ENCODE results near the gene PRPF8.
"Not testable (repeated sequence)": the region's sequence is repeated elsewhere in the genome, so short reads cannot be mapped to it uniquely, and the experiment has no call there.

Gene PRPF8

DNA sequence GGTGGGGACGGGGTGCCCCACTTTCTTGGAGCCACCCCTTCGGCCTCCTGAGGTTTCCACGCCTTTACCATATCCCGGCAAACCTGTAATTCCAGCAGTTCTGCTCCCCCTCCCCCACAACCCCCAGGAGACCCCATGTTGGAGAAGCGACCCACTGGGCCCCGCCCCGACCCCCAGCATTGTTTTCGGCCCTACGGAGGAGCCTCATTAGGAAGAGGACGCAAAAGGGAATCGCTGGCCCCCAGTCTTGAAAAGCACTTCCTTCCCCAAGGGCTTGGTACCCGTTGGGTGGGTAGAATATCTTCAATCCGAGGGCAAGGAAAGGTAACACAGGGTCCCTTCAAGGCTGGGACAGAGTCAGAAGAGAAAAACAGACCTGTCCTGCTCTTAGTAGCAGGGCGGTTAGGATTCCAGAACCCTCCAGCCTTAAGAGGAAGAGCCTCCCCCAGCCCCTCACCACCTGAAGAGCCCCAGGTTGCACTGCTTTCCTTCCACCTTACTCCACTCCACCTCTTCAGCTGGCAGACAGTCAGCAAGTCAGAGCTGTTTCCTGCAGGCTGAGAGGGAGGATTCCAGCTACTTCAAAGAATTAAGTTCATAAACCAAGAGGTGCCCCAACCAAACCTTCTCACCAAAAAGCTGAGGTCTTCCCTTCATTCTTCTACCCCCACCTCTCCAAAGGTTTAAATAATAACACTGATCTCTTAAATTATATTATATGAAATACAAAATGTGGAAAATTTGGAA lies 26.3 kb upstream of the PRPF8 start:
- H3K4me3 ChIP-seq (ENCODE audit: low read depth, low read length), result no peak overlapping the region
- TF ChIP-seq, protein P1, sequence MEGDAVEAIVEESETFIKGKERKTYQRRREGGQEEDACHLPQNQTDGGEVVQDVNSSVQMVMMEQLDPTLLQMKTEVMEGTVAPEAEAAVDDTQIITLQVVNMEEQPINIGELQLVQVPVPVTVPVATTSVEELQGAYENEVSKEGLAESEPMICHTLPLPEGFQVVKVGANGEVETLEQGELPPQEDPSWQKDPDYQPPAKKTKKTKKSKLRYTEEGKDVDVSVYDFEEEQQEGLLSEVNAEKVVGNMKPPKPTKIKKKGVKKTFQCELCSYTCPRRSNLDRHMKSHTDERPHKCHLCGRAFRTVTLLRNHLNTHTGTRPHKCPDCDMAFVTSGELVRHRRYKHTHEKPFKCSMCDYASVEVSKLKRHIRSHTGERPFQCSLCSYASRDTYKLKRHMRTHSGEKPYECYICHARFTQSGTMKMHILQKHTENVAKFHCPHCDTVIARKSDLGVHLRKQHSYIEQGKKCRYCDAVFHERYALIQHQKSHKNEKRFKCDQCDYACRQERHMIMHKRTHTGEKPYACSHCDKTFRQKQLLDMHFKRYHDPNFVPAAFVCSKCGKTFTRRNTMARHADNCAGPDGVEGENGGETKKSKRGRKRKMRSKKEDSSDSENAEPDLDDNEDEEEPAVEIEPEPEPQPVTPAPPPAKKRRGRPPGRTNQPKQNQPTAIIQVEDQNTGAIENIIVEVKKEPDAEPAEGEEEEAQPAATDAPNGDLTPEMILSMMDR (IDR thresholded peaks at IDR 0.05; ENCODE audit: borderline replicate concordance, insufficient read depth, low read depth, low read length), result no peak

DNA sequence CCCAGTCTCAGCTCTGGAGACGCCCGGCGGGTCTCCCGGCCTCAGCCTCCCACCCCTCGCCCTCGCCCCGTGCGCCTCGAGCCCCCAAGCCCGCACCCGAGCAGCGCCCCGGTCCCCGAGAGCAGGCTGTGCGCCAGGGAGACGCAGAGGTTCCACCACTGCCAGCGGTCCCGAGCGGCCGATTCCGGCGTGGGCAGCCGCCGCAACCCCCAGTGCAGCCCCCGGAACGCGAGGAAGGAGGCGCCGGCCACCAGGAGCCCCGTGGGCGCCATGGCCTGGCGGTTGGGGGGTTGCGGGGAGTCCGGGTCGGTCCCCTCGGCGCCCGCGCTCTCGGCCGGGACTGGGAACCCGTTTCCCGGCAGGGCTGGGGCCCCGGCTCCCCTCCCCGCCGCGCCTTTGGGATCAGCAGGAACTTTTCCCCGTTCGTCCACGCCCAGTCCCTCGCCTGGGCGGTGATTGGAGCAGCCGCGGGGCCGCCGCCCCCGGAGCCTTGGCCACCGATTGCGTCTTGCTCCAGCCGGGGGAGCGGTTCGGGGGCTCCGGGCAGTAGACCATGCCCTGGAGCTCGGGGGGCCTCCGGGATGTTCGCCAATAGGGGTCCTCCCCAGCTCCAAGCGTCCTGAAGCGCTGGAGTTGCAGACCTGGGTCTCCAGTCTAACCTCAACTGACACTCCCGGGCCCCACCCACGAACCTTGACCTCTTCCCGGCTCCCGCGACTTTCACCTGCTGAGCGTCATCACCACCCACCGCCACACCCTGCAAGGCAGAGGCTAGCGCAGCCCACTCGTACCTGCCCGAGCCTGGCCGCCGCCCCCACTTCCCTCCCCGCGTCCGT lies 25.5 kb upstream of the PRPF8 start, which contains the start of gene TLCD2:
TSS of gene TLCD2 (minus strand) at position 407 of the 836 bp plus-strand sequence. CDS start at position 272, 135 bp downstream.
- H3K4me3 ChIP-seq (ENCODE audit: low read depth, low read length), result peak within 1 kb of the TSS; percentile 49
- TF ChIP-seq, protein P1 (IDR thresholded peaks at IDR 0.05; ENCODE audit: borderline replicate concordance, insufficient read depth, low read depth, low read length), result no peak

DNA sequence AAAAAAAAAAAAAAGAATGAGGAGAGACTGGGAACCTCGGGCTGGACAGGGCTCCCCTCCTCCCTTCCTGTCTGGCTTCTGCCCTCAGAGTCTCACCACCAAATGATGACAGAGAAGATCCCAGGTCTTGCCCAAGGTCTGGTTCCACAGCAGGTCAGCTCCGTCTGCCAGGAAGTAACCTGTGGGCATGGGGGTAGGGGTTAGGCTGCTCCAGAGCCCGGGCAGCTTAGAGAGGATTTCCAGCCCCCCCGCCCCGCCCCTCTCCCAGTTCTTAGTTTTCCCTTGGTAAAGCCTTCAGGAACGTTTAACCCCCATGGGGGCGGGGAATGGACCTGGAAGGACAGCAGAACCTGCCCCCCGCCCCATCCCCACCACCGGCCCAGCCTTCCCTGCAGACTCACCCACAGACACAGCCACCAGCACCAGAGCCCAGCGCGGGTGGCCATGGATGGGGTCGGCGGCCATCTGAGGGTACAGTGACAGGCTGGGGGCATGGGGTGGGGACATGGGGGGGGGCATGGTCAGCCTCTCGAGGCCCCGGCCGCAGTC lies 24.8 kb upstream of the PRPF8 start:
- H3K4me3 ChIP-seq (ENCODE audit: low read depth, low read length), result peak overlapping the region; percentile 49
- TF ChIP-seq, protein P1 (IDR thresholded peaks at IDR 0.05; ENCODE audit: borderline replicate concordance, insufficient read depth, low read depth, low read length), result no peak

DNA sequence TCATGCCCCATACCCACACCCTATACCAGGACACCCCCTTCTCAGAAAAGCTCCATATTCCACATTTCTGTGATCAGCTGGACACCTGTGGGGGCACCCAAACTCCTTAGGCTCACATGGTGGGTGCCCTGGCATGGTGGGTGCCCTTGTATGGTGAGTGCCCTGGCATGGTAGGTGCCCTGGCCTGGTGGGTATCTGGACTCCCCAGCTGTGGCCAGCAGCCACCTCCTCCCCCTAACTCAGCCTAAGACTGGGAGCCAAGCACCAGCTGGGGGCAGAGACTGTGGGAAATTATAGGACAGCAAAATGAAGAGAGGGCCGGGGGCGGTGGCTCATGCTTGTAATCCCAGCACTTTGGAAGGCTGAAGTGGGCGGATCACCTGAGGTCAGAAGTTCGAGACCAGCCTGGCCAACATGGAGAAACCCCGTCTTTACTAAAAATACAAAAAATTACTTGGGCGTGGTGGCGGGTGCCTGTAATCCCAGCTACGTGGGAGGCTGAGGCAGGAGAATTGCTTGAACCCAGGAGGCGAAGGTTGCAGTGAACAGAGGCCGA lies 24.2 kb upstream of the PRPF8 start:
- not testable (repeated sequence) for H3K4me3 ChIP-seq (ENCODE audit: low read depth, low read length)

DNA sequence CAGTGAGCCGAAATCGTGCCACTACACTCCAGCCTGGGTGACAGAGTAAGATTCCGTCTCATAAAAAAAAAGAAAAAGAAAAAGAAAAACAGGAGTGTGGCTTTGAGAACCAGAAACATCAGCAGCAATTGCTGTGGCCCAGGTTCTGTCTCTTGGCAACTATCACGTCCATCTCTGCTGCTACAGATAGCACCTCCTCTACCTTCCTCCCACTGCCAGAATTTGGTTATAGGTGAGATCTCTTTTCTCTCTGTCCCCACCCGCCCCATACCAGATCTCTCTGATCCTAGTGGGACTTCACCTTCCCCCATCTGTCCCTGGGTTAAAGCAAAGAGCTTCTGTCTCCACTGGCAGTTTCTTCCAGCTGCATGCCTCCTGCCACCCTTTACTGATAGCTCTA lies 22.4 kb upstream of the PRPF8 start:
- TF ChIP-seq, protein P1 (IDR thresholded peaks at IDR 0.05; ENCODE audit: borderline replicate concordance, insufficient read depth, low read depth, low read length), result no peak
- H3K4me3 ChIP-seq (ENCODE audit: low read depth, low read length), result no peak overlapping the region

DNA sequence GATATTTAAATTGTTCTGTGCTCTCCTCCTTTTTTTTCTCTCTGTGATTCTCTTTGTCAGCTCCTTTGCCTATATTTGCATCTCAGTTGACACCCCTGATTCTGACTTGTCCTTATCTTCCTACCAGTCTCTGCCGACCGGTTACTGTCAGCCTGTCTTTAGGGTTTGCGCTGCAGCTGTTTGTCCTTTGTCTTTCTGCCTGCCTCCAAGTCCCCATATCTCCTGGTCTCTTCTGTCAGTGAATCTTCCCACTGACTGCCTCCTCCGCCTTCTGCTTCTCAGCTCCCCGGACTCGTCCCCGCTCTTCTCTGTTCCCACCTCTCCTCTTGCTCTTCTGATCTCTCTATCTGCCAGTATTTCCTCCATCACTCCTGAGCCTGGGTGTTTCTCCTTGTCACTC lies 20.3 kb upstream of the PRPF8 start:
- no peak overlapping the region for H3K4me3 ChIP-seq (ENCODE audit: low read depth, low read length)
- TF ChIP-seq, protein P1 (IDR thresholded peaks at IDR 0.05; ENCODE audit: borderline replicate concordance, insufficient read depth, low read depth, low read length), result no peak

DNA sequence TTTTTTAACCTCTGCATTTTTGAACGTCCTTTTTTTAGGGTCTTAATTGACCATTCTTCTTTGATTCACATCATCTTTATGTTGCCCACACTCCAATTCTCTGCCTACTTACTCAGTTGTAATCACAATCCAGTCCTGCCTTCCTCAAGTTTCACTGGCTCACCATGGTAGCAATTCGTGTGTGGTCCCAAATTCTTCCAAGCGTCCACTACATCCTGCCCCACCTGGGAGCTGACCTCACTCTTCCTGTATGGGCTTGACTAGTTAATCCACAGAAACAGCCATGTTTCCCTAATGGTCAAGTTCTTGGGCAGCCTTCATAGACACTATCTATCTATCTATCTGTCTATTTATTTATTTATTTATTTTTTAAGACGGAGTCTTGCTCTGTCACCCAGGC lies 18.4 kb upstream of the PRPF8 start:
- no peak overlapping the region for H3K4me3 ChIP-seq (ENCODE audit: low read depth, low read length)
- TF ChIP-seq, protein P1 (IDR thresholded peaks at IDR 0.05; ENCODE audit: borderline replicate concordance, insufficient read depth, low read depth, low read length), result no peak

DNA sequence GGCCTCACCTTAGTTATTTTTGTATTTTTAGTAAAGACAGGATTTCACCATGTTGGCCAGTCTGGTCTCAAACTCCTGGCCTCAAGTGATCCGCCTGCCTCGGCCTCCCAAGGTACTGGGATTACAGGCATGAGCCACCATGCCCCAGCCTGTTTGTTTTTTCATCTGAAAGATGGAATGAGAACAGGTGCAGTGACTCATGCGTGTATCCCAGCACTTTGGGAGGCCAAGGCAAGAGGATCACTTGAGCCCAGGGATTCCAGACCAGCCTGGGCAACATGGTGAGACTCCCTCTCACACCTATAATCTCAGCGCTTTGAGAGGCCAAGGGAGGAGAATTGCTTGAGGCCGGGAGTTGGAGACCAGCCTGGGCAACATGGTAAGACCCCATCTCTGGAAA lies 15.2 kb upstream of the PRPF8 start:
- H3K4me3 ChIP-seq (ENCODE audit: low read depth, low read length), result not testable (repeated sequence)
